Measurements from ENCODE around the gene PRMT3. TPM values are rescaled to one million over a fixed set of nuclear protein-coding genes. Genes with fewer than 3 reads are reported as not detected.

The PRMT3 gene
- polyA plus RNA-seq, 5 donors: 13.9 to 19.2 (median 17.2) TPM

Other genes starting within 250 kb of the PRMT3 start
- gene DBX1, start 227.2 kb upstream of the PRMT3 start, polyA plus RNA-seq (ENCODE audit: insufficient read depth in 1 of 5, insufficient read length in 5 of 5, low replicate concordance in 1 of 5): under 1 TPM in 1 of 5 donors, not detected in 4; 0.35 TPM
- 1 to 10 TPM; 3.3 to 5.4 (median 3.9) TPM for gene HTATIP2, start 24.0 kb upstream of the PRMT3 start, polyA plus RNA-seq (ENCODE audit: insufficient read depth in 1 of 5, insufficient read length in 5 of 5, low replicate concordance in 1 of 5)
- not detected for gene SLC6A5, start 211.9 kb downstream of the PRMT3 start, polyA plus RNA-seq (ENCODE audit: insufficient read depth in 1 of 5, insufficient read length in 5 of 5, low replicate concordance in 1 of 5)

Measured in right lung (tissue), 5 donors.